ENCODE data around the gene SPPL3.
"Not testable (repeated sequence)": the region's sequence is repeated elsewhere in the genome, so short reads cannot be mapped to it uniquely, and the experiment has no call there.

The SPPL3 gene

DNA sequence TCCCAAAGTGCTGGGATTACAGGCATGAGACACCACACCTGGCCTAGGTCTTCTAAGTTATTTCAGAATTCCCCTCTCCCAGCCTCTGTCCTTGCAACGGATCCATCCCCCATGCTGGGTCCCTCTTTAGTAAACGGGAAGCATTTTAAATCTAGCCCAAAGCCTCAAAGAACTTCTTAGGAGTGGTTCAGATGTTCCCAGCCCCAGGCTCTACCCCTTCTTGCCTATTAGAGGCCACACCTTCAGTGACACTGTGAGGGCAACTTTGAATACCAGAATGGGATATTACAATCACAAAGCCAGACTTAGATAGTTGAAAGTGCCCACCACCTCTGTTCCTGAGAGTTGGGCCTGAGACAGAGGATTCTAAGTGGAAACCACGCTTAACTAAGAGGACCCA is 18.1 kb upstream of the SPPL3 start:
- no peak overlapping the region for H3K27ac ChIP-seq
- no peak for DNase-seq (ENCODE audit: low read depth, low spot score)

DNA sequence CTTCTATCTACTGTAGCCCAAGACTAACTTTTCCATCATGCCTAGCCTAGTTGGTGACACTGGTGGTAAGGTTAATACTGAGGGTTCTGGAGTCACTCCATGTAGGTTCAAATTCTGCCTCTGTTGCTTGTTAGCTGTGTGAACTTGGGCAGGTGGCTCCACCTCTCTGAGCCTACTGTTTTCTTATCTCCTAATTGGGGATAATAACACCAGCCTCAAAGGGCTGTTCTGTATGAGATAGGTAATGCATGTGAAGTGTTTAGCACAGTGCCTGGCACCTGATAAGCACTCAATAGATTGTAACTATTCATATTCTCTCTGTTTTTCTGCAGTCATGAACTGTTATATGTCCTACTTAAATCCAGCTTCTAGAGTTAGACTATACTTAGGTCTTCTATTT is 17.5 kb upstream of the SPPL3 start:
- no peak overlapping the region for H3K27ac ChIP-seq
- DNase-seq (ENCODE audit: low read depth, low spot score), result no peak

DNA sequence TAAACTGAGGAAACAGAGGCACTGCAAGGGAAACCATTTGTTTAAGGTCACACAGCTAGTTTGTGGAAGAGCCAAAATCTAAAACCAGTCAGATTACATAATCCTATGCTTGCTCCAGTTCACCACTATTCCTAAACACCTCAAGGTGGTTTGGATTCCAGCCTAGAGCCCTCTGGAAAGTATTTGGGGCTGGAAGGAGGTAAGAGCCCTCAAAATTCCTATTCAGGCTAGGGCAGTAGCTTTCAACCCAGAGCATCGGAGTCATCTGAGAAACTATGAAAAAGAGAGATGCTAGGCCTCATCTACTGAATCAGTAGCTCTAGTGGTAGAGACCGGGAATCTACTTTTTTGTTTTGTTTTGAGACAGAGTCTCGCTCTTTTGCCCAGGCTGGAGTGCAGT is 16.0 kb upstream of the SPPL3 start:
- no peak overlapping the region for H3K27ac ChIP-seq
- DNase-seq (ENCODE audit: low read depth, low spot score), result no peak

DNA sequence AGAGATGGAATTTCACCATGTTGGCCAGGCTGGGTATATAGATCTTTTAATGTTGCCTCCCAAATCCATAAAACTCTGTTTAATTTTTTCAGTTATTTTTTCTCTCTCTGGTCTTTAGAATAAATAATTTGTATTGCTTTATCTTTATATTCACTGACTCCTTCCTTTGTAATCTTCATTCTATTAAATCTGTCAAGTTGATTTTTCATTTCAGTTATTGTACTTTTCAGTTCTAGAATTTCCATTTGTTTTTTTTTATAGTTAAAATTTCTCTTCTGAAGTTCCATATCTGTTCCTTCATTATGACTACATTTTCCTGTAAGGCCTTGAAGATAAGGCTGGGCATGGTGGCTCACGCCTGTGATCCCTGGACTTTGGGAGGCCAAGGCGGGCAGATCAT is 13.6 kb upstream of the SPPL3 start:
- H3K27ac ChIP-seq, result no peak overlapping the region

DNA sequence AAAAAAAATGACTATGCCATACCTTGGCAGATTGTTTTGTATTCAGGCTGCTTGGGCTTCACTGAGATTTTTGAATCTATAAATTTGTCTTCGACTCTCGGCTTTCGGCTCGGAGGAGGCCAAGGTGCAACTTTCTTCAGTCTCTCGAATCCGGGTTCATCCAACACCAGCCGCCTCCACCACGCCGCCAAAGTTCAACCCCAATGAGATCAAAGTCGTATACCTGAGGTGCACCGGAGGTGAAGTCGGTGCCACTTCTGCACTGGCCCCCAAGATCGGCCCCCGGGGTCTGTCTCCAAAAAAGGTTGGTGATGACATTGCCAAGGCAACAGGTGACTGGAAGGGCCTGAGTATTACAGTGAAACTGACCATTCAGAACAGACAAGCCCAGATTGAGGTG is 12.4 kb upstream of the SPPL3 start:
- DNase-seq (ENCODE audit: low read depth, low spot score), result no peak

More for the DNA sequence above, 13.6 kb upstream of the SPPL3 start:
- DNase-seq (ENCODE audit: low read depth, low spot score), result no peak

DNA sequence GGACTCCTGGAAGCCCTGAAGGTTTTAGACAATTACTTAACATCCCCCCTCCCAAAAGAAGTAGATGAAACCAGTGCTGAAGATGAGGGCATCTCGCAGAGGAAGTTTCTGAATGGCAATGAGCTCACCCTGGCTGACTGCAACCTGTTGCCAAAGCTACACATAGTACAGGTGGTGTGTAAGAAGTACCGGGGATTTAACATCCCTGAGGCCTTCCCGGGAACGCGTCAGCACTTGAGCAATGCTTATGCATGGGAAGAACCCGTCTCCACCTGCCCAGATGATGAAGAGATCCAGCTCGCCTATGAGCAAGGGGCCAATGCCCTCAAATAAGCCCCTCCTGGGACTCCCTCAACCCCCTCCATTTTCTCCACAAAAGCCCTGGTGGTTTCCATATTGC is 10.6 kb upstream of the SPPL3 start:
- peak overlapping the region; percentile 42 for H3K27ac ChIP-seq
- peak; percentile 97 for DNase-seq (ENCODE audit: low read depth, low spot score)

More for the DNA sequence above, 12.4 kb upstream of the SPPL3 start:
- H3K27ac ChIP-seq, result no peak overlapping the region

DNA sequence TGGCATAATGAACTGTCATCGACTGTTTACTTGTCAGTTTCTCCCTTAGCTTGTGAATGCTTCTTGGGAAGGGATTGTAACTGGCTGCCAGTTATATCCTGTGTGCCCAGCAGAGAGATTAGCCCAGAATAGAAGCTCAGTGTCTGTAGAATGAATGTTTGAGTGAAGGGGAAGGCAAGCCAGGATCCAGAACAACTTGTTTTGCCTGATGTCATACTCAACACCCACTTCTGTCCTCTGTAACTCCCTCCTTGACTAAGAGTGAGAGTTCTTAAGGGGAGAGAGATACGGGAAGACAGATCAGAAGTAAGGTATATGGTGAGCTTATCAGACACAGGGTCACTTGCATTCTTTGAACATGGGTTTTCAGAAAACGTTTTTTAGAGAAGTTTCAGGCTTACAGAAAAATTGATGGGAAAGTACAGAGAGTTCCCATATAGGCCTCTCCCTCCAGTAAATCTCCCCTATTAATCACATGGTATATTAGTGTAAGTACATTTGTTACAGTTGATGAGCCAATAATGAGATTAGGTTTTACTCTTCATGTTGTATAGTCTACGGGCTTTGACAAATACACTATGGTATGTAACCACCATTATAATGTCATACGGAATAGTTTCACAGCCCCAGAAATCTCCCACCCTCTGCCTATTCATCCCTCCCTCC is 5.6 kb upstream of the SPPL3 start:
- DNase-seq (ENCODE audit: low read depth, low spot score), result no peak
- peak overlapping the region; percentile 0 for H3K27ac ChIP-seq

DNA sequence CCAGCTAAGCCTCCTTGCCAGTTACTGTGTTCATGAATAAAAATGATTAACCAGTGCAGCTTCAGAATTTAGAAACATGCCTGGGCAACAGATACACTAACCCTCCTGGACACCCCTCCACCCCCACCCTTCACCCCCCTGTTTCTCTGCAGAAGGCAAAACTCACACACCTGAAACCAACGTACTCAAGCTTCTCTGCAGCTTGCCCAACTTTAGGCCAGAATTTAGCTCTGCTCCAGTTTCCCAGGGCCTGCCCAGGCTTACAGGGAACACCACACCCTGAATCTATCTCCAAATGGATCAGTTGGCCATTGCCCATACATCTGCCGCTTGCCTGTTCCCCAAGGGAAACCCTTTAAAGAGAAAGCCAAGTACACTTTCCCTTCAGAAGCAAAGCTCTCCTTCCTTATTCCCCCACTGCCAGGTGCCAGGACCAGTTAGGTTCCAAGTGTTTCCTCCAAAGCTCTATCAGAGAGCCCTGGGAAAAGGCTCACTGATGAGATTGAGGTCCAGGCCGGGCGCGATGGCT is 1.8 kb upstream of the SPPL3 start:
- peak overlapping the region; percentile 51 for H3K27ac ChIP-seq
- DNase-seq (ENCODE audit: low read depth, low spot score), result no peak

DNA sequence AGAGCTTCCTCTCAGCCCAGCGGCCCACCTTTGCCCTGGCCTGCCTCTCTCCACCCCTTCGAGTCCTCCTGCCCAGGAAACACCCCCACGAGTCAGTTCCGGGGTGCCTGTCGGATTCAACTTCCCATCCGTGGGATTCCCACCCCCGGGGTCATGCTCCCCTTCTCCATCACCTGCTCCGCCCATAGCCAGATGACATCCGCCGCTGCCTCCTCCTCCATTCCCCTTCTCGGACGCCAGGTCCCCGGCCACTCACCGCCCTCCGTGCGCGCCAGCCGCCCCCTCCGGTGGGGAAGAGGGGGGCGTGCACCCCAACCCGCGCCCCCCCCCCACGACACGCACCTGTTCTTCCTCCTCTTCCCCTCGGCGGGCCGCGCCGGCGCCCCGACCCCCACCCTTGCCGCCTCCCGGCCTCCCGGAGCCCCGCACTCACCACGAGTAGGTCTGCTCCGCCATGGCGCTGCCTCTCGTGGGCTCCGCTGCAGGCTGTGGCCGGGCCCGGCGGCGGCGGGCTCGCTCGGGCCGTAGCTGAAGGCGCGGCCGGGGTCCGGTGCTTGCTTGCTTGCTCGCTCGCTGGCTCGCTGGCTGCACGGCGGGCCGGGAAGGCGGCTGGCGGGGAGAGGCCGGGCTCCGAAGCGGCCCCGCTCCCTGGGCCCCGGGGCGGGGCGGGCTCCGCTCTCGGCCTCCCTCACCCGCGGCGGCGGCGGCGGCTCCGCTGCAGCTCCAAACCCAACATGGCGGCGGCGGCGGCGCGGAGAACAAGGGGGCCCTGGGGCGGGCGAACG is 554 bp downstream of the SPPL3 start:
- no peak for DNase-seq (ENCODE audit: low read depth, low spot score)
- peak overlapping the region; percentile 75 for H3K27ac ChIP-seq

DNA sequence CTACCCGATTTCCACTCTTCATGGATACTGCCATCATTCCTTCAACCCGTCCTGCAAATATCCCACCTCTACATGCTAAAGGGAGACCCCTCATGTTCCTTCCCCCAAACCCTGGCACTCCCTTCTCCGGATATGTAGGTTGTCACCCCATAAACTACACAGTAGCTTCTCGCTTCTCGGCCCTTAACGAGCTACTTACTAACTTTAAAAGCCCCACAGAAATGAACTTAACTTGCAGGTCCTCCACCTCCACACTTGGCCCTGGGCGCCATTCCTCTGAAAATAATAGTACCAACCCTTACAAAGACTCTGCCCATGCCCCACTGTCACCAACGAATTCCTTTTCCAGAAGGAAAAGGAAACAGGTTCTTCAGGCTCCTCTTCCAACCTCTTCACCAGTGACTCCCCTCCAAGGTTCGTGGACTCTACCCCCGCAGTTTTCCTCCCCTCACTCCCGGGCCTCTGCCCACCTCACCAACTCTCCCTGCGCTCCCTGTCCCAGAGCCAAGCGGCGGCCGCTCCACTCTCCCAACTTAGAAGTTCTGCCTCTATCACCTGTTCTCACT is 1.2 kb downstream of the SPPL3 start:
- DNase-seq (ENCODE audit: low read depth, low spot score), result no peak

DNA sequence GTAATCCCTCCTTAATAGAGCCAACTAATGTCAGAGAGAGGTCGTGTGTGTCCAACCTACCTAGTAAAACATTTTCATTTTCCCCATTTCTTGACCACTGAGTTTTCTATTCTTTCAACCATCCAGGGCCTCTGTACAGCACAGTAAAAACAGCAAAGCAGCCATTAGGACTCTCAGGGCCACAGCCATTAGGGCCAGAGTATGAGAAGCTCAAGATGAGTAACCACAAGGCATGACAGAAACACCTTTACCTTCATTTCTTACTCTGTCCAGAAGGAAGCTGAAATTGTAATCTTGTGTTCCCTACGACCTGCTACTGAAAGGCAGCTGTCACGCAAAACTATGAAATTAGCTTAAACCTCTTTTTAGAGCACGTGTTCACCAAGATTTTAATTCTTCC is 2.3 kb downstream of the SPPL3 start:
- DNase-seq (ENCODE audit: low read depth, low spot score), result no peak
- peak overlapping the region; percentile 75 for H3K27ac ChIP-seq

More for the DNA sequence above, 1.2 kb downstream of the SPPL3 start:
- peak overlapping the region; percentile 75 for H3K27ac ChIP-seq

DNA sequence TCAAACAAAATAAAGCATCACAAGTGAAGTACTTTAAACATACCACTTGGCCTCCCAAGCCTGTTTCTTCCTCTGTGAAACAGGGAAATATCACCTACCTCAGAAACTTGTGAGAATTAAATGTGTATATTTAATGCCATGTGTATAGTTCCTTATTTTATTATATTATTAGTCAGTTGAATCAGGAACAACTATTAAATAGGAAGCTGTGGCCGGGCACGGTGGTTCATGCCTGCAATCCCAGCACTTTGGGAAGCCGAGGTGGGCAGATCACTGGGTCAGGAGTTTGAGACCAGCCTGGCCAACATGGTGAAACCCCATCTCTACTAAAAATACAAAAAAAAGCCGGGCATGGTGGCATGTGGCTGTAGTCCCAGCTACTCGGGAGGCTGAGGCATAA is 3.1 kb downstream of the SPPL3 start:
- not testable (repeated sequence) for DNase-seq (ENCODE audit: low read depth, low spot score); H3K27ac ChIP-seq

DNA sequence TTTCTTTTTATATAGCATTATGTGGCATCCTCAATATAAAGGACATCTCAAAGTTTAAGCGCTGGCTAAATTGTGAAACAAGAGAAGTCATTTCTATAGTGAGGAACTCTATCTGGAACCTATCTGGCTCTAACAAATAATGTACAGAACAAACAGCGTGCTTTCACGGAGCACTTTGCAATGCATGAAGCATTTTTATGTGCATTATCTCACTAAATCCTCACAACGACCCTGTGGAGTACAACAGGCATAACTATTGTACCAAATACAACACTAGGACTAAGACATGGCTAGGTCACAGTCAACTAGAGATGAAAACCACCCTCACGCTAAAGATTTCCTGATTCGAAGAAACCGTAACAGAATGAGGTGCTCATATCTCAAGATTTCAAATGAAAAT is 8.6 kb downstream of the SPPL3 start:
- H3K27ac ChIP-seq, result no peak overlapping the region
- no peak for DNase-seq (ENCODE audit: low read depth, low spot score)

DNA sequence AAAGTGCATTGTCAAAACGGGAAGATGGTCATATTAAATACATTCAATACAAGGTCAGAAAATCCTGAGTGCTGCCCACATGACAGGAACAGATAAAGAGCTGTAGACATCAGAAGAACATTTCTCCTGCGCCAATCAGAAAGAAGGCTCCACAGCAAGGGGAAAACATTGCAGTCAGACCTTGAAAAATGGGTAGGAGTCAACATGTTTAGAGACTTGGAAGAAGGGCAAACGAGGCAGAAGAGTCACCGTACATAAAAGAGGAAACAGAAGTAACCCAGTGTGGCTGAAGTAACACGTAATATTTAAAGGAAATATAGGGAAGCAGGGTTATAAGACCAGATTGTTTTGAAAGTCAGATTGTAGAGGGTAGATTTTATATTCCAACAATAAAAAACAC is 11.9 kb downstream of the SPPL3 start:
- H3K27ac ChIP-seq, result no peak overlapping the region
- DNase-seq (ENCODE audit: low read depth, low spot score), result no peak

DNA sequence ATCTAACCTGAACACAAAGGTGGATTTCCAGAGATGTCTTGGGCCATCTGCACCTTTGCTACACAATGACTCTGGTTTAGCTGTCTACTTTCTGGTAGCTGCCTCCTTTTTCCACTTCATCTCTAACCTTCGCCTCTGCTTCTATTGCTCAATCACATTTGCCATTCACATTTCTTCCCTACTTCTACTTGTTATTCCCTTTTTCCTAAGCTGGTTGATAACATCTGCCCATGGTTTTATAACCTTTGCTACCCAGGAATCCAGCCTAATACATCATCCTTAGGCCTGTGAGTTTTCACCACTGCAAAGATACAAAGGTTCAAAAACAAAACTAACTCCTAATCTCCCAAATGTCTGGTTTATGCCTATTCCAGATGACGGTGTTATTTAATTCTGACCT is 13.2 kb downstream of the SPPL3 start:
- no peak for DNase-seq (ENCODE audit: low read depth, low spot score)

DNA sequence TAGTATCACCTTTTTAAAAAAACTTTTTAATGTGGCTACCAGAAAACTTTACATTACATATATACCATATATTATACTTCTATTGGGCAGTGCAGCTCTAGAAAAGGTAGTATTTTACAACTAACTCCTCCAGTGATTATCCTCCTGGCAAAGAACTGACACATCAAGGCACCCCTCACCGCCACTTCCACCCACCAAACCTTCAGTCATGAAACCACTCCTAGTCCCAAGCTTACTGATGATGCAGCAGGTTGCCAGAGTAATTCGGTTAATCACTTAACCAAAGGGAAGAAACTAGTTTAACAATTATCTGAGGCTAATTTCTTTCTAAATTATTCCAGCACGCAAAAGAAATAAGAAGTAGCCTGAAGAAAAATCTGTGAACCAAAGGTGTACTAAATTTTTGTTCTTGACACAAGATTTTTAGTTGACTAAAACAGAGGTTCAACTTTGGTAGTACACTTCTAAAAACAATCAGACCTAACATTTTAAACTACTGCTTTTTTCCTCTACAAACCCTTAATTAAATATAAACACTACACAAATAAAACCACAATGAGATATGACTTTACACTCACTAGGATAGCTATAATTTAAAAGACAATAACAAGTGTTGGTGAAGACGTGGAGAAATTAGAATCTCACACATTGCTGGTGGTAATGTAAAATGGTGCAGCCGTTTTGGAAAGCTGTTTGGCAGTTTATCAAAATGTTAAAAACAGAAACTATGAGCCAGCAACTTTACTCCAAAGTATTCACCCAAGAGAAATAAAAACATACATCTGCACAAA is 16.7 kb downstream of the SPPL3 start:
- no peak overlapping the region for H3K27ac ChIP-seq
- no peak for DNase-seq (ENCODE audit: low read depth, low spot score)

More for the DNA sequence above, 13.2 kb downstream of the SPPL3 start:
- no peak overlapping the region for H3K27ac ChIP-seq

DNA sequence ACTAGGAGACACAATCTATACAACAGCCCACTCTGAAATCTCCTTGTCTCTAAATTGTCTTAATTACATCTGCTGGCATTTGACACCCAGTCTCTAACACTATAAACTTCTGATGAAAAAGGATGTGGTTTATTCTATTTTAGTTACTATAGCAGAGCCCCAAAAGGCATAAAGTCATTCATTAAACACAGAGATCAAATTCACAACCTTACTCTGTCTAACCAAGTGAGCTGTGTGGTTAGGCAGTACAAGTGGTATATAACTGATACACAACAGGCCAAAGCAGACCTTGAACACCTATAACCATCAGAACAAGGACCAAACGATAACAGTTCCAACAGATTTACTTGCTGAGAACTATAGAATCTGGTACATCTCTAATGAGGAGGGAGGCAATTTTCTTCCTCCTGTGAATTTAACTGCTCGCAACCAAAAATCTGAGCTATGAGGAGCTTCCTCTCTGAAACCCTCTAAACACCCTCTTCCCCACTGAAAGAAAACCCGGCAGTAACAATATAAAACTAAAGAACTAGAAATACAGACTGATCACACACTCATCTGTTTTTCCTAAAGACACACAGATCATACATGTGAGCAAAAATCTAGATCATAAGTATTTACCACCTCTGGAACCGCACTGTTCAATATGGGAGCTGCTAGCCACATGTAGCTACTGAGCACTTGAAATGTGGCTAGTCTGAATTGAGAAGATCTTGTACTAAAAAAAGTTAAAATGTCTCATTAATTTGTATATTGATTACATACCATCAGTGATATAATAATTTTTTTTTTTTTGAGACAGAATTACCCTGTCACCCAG is 17.7 kb downstream of the SPPL3 start:
- no peak overlapping the region for H3K27ac ChIP-seq
- DNase-seq (ENCODE audit: low read depth, low spot score), result no peak

DNA sequence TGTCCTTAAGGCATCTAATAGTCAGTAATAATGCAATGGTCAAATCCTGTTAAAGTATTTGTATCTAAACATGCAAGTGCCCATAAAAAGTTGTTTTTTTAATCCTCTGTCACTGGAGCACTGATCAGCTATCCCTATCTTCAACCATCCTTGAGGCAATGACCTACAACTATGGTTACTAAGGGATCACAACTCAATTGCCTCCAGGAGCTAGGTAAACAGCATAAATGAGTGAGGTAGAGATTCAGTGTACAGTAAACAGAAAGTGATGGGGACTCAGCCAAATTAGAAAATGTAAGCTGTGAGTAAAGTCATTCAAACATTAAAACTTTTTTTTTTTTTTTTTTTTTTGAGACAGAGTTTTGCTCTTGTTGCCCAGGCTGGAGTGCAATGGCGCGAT is 18.6 kb downstream of the SPPL3 start:
- H3K27ac ChIP-seq, result no peak overlapping the region
- DNase-seq (ENCODE audit: low read depth, low spot score), result no peak

DNA sequence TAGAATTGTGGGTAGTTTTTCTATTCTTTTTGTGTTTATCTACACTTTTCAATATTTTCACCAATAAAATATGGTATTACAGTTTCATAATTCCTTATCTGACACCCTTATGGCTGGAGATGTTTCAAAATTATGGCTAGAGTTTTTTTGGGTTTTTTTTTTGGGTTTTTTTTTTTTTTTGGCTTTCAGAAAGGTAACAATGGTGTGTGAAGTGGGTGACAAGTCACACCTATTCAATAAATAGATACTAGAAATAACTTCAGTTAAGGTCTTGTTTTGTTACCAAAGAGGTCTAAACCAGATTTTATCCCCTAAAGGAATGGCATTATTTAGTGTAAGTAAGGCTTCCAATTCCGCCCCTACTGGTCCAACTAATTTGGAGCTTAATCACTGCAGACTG is 19.5 kb downstream of the SPPL3 start:
- H3K27ac ChIP-seq, result no peak overlapping the region

More for the DNA sequence above, 19.5 kb downstream of the SPPL3 start:
- DNase-seq (ENCODE audit: low read depth, low spot score), result no peak
